GM18861 (cell line): ENCODE measurements around the gene PPP1R2C.

Experiments used
- ATAC-seq: cut with Tn5 transposase; IDR thresholded peaks from one replicate; pipeline ENCODE4 v1.9.1; 2021; ENCODE audit not compliant: unreplicated experiment

Gene PPP1R2C

DNA sequence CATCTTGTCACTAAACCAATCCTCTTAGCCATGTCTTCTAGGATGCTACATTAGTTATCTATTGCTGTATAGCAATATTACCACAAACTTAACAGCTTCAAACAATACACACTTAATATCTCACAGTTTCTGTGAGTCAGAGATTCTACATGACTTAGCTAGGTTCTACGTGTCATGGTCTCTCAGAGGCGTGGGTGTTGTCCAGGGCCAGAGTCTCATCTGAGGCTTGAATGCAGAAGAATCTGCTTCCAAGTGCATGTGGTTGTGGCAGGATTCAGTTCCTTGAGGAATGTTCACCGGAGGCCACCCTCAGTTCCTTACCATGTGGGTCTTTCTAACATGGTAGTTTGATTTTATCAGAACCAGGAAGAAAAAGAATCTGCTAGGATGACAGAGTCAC, 26.4 kb downstream of the PPP1R2C start:
- ATAC-seq, result no peak

- no peak for ATAC-seq
Measured at GRCh38 chrX:42748067-42748850, 29.7 kb downstream of the PPP1R2C start.

DNA sequence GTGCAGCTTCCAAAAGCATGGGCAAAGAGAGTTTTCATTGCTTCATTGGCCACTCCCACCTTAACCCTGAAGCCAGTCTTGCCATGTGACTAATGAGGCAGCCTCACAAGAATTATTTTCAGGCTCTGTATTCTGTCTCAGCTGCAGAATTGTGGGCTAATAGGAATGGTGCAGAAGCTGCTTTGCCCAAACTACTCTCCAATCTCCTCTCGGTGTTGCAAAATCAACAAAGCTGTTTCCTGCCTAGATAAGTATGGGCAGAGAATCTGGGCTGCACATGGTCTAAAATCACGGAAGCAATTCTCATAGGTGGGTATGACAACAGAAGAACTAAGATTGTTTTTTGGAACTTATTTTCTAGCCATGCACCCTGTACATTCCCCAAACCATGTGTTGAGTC, 31.4 kb downstream of the PPP1R2C start:
- no peak for ATAC-seq

GRCh38 chrX:42740456-42740855, 37.5 kb downstream of the PPP1R2C start:
- no peak for ATAC-seq

DNA sequence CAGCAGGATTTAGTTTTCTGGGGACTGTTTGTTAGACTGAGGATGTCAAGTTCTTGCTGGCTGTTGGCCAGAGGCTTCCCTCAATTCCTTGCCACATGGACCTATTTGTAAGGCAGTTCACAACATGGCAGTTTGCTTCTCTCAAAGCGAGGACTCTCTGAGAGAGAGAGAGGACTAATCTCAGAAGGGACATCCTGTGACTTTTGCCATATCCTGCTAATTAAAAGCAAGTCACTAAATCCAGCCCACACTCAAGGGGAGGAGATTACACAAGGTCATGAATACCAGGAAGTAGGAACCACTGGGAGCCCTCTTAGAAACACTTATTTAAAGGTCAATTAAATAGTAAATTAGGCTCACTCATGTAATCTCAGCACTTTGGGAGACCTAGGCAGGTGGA, 38.2 kb downstream of the PPP1R2C start:
- ATAC-seq, result no peak

DNA sequence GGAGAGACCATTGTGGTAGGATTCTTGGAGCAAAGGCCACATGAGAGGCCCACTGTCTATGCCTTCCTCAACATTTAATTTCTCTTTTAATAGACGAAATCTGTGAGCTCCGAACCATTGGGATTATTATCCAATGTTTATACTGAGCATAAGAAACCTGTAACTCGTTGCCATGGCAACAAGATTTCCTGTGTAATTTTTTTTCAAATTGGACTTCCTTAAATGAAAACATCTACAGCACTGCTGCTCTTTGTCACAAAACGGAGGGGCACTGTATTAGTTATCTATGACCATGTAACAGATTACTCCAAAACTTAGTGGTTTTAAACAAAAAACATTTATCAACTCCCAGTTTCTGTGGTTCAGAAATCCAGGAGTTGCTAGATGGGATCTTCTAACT, 38.7 kb downstream of the PPP1R2C start:
- no peak for ATAC-seq

DNA sequence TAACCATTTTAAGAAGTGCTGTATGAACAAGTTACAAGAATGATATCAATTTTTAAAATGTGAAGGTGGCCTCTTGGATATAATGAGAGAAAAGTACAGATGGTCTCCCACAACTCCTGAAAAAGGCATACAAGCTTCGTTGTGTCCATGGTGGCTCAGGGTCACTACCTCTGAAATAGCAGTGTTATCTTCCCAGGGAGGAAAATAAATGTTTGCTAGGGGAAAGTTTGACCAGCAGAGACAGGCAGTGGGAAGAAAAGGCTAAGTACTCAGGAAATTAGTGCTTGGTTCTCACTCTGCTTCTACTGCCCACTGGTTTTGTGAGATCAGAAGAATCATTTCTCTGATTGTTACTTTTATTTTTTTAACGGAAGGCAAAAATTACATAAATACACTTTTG, 39.4 kb downstream of the PPP1R2C start:
- ATAC-seq, result no peak

DNA sequence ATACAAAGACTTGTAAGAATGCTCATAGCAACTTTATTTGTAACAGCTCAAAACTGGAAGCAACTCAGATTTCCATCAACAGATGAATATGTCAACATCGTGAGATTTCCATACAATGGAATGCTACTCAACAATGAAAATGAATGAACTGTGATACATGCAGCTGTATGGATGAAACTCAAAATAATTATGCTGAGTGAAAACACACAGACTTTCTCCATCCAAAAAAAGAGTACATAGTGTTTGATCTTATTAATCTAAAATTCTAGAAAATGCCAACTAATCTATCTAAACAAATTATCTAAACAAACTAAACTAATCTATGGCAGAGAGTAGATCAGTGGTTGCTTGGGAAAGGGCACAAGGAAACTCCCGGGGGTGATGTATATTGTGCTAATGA, 42.7 kb downstream of the PPP1R2C start:
- ATAC-seq, result no peak

DNA sequence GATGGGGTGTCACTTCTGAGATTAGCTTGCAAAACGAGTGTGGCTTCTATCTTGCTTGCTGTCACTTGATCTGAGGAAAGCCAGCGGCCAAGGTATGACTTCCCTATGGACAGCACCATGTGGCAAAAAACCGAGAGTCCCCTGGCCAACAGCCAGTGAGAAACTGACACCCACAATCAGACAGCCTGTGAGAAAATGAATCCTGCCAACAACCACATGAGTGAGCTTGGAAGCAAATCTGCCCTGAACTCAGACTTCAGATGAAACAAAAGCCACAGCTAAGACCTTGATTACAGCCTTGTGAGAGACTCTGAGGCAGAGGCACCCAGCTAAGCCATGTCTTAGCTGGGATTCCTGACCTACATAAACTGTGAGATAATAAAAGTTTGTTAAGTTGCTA, 45.5 kb downstream of the PPP1R2C start:
- no peak for ATAC-seq
